Peyer's patch (tissue), 4 donors: ENCODE measurements around the gene ZFPM1. TPM values are rescaled to one million over a fixed set of nuclear protein-coding genes. Genes with fewer than 3 reads are reported as not detected.
"Not testable (repeated sequence)": the region's sequence is repeated elsewhere in the genome, so short reads cannot be mapped to it uniquely, and the experiment has no call there.

ENCODE experiments used
- DNase-seq, 3 donors: peaks; one replicate each; pipeline ENCODE4 v3.0.0-alpha.2; 2017 to 2019
- H3K27ac ChIP-seq, 4 donors: fragments of 200-600 bp; sonication (generic); one replicate each; pipeline ENCODE4 v1.5.1; 2016 to 2019
- H3K27me3 ChIP-seq, 2 donors: fragments of 200-600 bp; sonication (generic); one replicate each; pipeline ENCODE4 v1.5.1; 2019
- H3K36me3 ChIP-seq, 3 donors: fragments of 200-600 bp; sonication (generic); one replicate each; pipeline ENCODE4 v1.5.1; 2016 to 2019
- H3K4me1 ChIP-seq, 4 donors: fragments of 200-600 bp; sonication (generic); one replicate each; pipeline ENCODE4 v1.5.1; 2016 to 2019
- H3K4me3 ChIP-seq, 4 donors: fragments of 200-600 bp; sonication (generic); 1 replicate in 3 of 4; 2 replicates in 1 of 4; pipeline ENCODE4 v1.5.1; 2016 to 2019; ENCODE audit warnings: mild to moderate bottlenecking in 1 of 4
- H3K9me3 ChIP-seq, 4 donors: fragments of 200-600 bp; sonication (generic); one replicate each; pipeline ENCODE4 v1.5.1; 2016 to 2019; ENCODE audit warnings: mild to moderate bottlenecking in 1 of 4
- CTCF ChIP-seq, 6 experiments: fragments of 450-650 bp in 4 of 6; fragments of 200-600 bp in 2 of 6; sonication (generic) in 1 of 6; IDR thresholded peaks; one replicate each; pipeline ENCODE4 v1.5.1; 2017 to 2019; ENCODE audit warnings: antibody characterized with exemption in 6 of 6, mild to moderate bottlenecking in 3 of 6, moderate library complexity in 1 of 6
- POLR2A ChIP-seq, 2 donors: fragments of 450-650 bp; IDR thresholded peaks; one replicate each; pipeline ENCODE4 v1.5.1; 2017; ENCODE audit warnings: antibody characterized with exemption in 2 of 2, mild to moderate bottlenecking in 2 of 2, moderate library complexity in 2 of 2
- total RNA-seq, 4 donors: library from RNA; depleted of rRNA; stranded (reverse); fragments of >200 nt; gene quantifications; one replicate each; pipeline ENCODE4 v1.1.0, GENCODE V29; 2016

The ZFPM1 gene
- total RNA-seq, 4 donors from 2014 or later: 3.0 to 7.9 (median 4.9) TPM

DNA sequence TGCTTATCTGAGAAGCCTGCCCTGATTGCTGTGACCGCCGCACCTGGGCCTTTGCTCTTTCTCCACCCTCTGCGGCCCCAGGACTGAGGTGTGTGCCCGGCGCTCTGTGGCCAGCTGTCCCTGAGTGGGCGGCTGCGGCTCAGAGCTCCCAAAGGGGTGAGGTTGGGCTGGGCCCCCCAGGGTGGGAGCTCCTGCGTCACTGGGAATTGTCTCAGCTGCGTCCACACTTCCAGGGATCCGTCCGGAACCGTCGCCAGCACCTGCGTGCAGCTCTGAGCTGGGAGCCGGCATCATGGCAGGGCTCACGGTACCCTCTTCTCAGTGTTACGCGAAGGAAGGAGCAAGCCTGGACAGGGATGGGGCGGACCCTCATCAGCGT, 46.0 kb upstream of the ZFPM1 start:
- H3K36me3 ChIP-seq: no peaks in the 10 kb centered on the region
- no peak overlapping the region for H3K27ac ChIP-seq
- no peak for TF ChIP-seq POLR2A (IDR thresholded peaks at IDR 0.05)
- no peak for TF ChIP-seq CTCF (IDR thresholded peaks at IDR 0.05)
- no peaks in the 10 kb centered on the region for H3K4me1 ChIP-seq
- no peaks in the 10 kb centered on the region for H3K27me3 ChIP-seq
- no peak overlapping the region for H3K4me3 ChIP-seq
- DNase-seq: no peak
- no peaks in the 10 kb centered on the region for H3K9me3 ChIP-seq

- no peaks in the 10 kb centered on the region for H3K9me3 ChIP-seq
- no peak overlapping the region for H3K4me3 ChIP-seq
- H3K4me1 ChIP-seq: no peaks in the 10 kb centered on the region
- H3K36me3 ChIP-seq: no peaks in the 10 kb centered on the region
- no peak for DNase-seq
- no peaks in the 10 kb centered on the region for H3K27me3 ChIP-seq
- H3K27ac ChIP-seq: no peak overlapping the region
- TF ChIP-seq POLR2A (IDR thresholded peaks at IDR 0.05): no peak
- TF ChIP-seq CTCF (IDR thresholded peaks at IDR 0.05): no peak
Measured at GRCh38 chr16:88407807-88408206, 45.3 kb upstream of the ZFPM1 start.

DNA sequence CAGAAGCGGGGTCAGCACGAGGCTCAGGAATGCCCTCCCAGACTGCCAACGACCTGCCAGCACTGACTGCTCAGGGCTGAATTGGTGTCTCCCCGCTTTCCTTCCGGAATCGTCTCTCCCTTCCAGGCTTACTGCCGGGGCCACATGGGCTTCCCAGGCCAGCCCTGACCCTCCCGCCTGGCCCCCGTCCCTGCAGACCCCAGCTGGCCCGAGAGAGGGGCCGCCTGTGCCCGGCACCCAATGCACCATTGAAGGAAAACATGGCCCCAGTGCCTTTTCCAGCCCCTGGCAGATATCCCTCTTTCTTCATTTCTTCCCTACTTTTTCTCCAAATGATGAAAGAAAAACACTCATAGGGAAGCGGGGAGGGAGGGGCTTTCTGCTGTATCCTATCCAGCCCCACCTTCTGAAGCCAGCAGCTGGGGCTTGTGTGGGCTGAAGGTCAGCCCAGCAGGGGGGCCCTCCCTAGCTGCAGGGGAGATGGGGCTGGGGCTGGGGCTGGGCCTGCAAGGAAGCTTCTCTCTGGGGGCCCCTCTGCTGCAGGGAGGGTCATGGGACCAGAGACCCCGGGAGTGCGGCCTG, 44.4 kb upstream of the ZFPM1 start:
- H3K27ac ChIP-seq: no peak overlapping the region
- no peaks in the 10 kb centered on the region for H3K9me3 ChIP-seq
- no peak for TF ChIP-seq CTCF (IDR thresholded peaks at IDR 0.05)
- no peak for TF ChIP-seq POLR2A (IDR thresholded peaks at IDR 0.05)
- no peak for DNase-seq
- no peaks in the 10 kb centered on the region for H3K36me3 ChIP-seq
- no peaks in the 10 kb centered on the region for H3K27me3 ChIP-seq
- H3K4me3 ChIP-seq: no peak overlapping the region
- H3K4me1 ChIP-seq: no peaks in the 10 kb centered on the region

DNA sequence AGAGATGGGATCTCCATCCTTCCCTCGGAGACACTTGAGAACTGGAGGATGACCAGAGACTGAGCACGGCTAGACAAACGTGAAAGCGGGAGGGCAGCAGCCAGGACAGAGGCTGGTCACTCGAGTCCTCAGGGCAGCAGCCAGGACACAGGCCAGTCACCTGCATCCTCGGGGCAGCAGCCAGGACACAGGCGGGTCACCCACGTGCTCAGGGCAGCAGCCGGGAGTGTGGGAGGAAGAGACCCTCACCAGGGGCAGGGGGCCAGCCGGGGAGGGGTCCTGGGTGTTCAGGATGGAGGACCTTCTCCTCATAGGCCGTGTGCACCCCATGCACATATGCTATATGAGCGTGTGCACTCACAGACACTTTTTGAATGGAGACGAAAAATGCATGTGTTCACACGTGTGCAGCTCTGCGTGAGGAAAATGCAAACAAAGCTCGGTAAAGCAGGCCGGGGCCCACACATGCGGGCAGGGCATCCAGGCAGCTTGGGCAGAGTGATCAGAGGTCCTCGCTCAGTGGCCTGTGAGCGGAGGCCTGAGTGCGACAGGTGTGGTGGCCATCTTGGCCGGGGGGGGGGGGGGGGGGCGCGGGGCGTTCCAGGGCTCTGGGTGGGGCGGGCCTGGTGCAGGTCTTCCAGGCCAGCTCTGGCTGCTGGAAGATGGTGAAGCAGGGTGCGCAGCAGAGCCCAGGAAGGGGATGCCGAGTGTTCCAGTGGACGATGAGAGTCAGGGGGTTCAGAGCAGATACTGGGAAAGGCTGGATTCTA, 43.6 kb upstream of the ZFPM1 start:
- DNase-seq: no peak
- H3K4me1 ChIP-seq: no peaks in the 10 kb centered on the region
- no peaks in the 10 kb centered on the region for H3K9me3 ChIP-seq
- TF ChIP-seq CTCF (IDR thresholded peaks at IDR 0.05) (no peak), POLR2A (IDR thresholded peaks at IDR 0.05) (no peak)
- no peak overlapping the region for H3K27ac ChIP-seq
- H3K4me3 ChIP-seq: no peak overlapping the region
- H3K36me3 ChIP-seq: no peaks in the 10 kb centered on the region
- H3K27me3 ChIP-seq: no peaks in the 10 kb centered on the region

DNA sequence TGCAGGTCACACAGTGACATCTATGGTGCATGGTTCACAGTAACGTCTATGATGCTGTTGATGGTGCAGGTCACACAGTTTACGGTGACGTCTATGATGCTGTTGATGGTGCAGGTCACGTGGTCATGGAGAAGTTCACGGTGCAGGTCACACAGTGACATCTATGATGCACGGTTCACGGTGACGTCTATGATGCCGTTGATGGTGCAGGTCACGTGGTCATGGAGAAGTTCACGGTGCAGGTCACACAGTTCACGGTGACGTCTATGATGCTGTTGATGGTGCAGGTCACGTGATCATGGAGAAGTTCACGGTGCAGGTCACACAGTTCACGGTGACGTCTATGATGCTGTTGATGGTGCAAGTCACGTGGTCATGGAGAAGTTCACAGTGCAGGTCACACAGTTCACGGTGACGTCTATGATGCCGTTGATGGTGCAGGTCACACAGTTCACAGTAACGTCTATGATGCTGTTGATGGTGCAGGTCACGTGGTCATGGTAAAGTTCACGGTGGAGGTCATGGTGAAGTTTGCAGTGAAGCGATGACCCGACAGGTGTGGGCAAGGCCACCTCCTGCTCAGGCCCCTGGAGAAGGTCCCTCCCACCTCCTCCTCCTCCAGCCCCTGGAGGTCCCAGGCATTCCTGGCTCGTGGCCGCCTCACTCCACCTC, 42.6 kb upstream of the ZFPM1 start:
- DNase-seq, H3K27me3 ChIP-seq, H3K27ac ChIP-seq, H3K4me1 ChIP-seq, H3K9me3 ChIP-seq, H3K4me3 ChIP-seq, H3K36me3 ChIP-seq: not testable (repeated sequence)

DNA sequence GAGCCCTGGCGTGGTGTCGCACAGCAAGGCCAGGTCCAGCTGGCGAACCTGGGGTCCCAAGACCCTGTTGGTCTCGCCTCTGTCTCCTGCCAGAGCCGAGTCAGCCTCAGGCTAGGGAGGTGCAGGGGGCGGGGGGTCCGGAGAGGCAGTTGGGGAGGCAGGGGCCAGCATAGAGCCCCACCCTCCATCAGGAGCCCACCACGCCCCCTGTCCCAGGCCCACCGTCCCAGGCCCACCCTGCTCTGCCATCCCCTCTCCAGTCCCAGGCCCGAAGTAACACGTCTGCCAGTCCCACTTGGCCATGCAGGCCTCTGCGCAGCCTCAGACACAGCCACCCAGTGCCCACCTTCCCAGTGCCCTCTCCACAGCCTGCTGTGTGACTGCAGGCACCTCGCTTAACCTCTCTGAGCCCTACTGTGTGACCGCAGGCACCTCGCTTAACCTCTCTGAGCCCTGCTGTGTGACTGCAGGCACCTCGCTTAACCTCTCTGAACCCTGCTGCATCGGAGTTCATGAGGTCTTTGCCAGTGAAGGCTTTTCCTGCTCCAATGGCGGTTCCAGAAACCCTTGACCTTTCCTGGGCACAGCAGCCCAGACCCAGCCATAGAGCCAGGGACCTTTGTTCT, 41.0 kb upstream of the ZFPM1 start:
- Histone ChIP-seq H3K27me3 (no peaks in the 10 kb centered on the region), H3K27ac (no peak overlapping the region), H3K4me1 (no peaks in the 10 kb centered on the region), H3K4me3 (no peak overlapping the region), H3K9me3 (no peaks in the 10 kb centered on the region), H3K36me3 (no peaks in the 10 kb centered on the region)
- no peak for DNase-seq
- TF ChIP-seq CTCF (IDR thresholded peaks at IDR 0.05) (no peak), POLR2A (IDR thresholded peaks at IDR 0.05) (no peak)
